Right forelimb (tissue), 1 donor: Measurements from ENCODE around the gene SKOR1.
A peak's percentile ranks its signal among the peaks of the same experiment; 100 is the strongest.

Experiments
- DNase-seq: peaks from one replicate; pipeline ENCODE4 v3.0.0-alpha.2; 2018

The SKOR1 gene

GRCh38 chr15:67833710-67834511 is 8.6 kb downstream of the SKOR1 start:
- peak; percentile 76 for DNase-seq

DNA sequence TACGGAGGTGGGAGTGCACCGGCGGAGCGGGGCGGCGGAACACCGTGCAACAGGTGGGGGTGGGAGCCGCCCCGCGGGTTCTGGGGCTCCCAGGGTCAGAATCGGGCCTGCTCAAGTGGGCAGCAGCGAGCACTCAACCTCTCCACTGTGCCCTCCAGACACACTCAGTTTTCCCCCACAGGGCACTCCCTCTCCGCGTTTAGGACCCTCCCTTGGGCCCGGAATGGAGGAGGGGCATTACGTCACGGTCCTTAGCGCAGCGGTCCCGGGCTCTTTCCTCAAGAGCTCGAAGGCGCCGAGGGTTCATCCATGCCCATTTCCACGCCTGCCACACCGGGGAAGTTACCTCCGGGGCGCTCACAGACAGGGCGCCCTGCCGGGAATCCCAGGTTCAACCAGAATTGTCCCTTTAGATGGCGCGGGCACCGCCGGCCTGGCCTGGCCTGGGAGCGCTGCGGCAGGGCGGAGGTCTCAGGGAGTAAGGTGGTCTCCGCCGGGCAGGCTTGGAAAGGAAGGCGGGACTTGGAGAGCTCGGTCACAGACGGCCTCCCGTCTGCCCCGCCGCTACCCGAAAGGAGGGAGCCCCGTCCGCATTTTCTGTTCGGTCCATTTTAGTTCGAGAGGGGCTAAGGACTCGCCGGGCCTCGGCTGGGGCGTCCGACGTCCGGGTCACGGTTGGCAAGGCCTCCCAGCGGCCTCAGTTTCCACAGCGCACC is 9.4 kb downstream of the SKOR1 start:
- DNase-seq, result peak; percentile 17

DNA sequence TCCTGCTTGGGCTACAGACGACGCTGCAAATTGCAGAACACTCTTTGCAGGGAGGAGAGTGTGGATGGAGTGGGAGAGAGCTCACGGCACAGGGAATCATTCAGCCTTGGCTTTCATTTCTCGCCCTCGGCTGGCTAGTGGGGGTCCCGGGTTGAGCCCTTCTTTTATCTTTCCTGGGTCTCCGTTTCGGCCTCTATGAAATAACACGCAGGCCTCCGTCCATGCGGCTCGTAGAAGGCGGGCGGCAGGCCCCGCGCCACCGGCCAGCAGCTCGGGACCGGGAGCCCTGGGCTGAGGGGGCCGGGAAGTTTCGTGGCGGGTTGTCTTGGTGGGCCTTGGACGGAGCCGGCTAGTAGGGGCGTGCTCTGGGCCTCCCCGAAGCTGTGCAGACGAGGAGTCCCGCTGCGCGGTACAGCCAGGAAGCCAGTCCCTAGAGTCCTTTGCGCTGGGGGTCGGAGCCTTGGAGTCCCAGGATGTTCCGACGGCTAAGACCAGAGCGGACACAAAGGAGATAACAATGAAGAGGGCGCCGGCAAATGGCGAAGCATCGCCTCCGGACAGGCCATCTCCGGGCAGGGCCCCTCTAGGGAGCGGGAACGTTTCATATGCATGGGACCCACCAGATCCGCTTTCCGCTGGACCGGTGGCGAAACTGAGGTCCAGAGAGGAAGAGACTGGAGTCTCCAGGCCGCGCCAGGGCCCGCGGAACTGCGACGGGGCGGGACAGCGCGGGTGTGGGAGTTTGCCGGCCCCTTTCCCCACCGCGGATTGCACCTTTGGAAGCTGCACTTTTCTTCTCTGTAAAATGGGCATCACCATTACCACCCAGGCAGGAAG is 10.2 kb downstream of the SKOR1 start:
- DNase-seq, result peak; percentile 55

DNA sequence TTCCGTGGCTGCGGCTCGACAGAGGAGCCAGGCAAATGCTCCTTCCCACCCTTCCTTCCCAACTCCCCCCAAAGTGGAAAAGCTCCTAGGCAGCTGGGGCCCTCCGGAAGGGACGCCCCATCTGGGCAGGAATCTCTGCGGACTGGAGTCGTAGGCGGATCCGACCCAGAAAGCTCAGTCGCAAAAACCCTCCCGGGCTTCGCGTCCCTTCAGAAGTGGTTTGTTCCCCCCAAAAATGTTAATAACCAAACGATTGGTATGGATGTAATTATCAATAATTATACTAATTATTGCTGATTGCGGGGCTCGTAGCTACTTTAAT is 10.8 kb downstream of the SKOR1 start:
- no peak for DNase-seq

DNA sequence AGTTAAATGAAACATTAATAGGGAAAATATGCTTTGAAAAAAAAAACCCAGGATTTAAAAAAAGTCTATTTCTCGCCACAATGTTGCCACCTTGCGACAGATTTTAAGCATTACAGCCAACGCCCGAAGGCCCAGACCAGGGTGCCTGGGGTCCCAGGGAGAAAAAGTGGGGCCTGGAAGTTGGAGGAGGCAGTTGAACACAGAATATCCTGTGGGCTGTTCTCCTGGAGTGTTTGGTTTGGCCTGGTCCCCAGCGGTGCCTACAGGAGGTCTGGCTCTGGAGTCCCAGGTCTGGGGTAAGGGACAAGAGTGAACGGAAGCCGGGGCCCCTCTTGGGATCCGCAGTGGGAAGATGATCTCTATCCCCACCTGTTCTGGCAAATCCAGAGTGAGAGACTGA is 11.2 kb downstream of the SKOR1 start:
- peak; percentile 75 for DNase-seq

- DNase-seq, result no peak
Measured at GRCh38 chr15:67836955-67837354, 11.6 kb downstream of the SKOR1 start.

GRCh38 chr15:67838789-67839332 is 13.6 kb downstream of the SKOR1 start:
- peak; percentile 58 for DNase-seq

- peak; percentile 62 for DNase-seq
Measured at GRCh38 chr15:67839499-67839928, 14.2 kb downstream of the SKOR1 start.

DNA sequence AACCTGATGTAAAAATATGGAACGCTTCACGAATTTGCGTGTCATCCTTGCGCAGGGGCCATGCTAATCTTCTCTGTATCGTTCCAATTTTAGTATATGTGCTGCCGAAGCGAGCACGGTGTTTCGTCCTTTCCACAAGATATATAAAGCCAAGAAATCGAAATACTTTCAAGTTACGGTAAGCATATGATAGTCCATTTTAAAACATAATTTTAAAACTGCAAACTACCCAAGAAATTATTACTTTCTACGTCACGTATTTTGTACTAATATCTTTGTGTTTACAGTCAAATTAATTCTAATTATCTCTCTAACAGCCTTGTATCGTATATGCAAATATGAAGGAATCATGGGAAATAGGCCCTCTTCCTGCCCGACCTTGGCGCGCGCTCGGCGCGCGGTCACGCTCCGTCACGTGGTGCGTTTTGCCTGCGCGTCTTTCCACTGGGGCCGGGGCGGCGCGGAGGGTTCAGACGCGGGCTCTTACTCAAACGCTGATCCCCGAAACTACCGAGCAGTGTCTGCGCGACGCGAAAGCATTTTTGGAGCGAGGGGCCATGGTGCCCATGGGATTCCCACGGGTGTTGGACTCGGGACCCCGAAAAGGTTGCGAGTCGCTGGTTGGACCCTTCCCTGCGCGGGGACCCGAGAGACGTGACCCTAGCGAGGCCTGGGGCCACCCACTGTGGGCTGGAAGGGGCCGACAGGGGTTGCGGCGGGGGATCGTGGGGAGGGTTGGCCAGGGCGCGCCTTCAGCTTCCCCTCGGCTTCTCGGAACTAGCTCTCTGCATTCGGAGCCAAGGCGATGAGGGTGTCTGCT is 14.8 kb downstream of the SKOR1 start, which contains the start of gene RNU6-1:
Gene RNU6-1, minus strand, starts transcription at position 117 of the 820 bp plus-strand sequence.
- peak; percentile 96 for DNase-seq

DNA sequence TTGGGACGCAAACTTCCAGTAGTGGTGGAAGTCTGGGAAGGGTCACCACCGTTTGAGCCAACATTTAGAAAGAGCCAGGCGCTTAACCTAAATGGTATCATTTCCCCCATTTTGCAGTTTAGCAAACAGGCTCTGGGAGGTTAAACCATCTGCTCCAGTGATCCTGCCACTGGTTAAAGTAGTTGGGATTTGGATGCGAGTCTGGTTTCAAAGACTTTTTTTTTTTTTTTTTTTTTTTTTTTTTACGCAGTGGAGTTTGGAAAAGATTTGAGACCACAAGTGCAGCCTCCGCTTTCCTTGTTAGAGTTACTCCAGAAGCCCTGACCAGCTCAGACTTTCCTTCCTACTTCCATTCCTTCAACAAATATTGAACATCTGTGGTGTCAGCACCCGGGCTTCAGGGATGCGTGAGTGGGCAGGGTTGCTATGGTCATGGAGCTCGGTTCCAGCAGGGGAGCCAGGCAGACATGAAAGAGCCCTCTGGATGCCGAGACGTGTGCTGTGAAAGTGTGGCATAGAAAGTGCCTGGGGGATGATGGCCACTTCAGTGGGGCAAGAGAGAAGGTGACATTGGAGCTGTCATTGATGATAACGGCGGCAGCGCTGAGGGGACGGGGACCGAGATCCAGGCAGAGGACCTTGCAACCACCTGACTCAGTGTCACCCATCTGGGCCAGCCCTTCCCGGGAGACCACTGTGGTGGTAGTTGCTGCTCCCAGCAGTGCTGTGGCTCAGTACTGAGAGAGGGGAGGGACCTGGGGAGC is 15.6 kb downstream of the SKOR1 start:
- peak; percentile 56 for DNase-seq

DNA sequence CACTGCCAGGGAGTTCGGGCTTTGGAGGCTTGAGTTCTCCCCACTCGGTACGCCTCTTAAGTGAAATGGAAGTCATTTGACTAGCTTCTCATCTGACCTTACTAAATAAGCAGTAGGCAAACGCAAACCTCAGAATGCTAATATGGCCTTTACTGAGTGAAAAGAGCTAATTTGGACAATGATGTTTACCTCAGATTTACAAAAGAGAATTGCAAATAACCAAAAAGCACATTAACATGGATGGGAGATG is 16.1 kb downstream of the SKOR1 start:
- no peak for DNase-seq

GRCh38 chr15:67843092-67843501 is 17.8 kb downstream of the SKOR1 start:
- DNase-seq, result no peak

- DNase-seq, result no peak
Measured at GRCh38 chr15:67843571-67844387, 18.5 kb downstream of the SKOR1 start.

GRCh38 chr15:67845974-67846373 is 20.7 kb downstream of the SKOR1 start:
- DNase-seq, result no peak

- DNase-seq, result no peak
Measured at GRCh38 chr15:67849538-67849937, 24.2 kb downstream of the SKOR1 start.

DNA sequence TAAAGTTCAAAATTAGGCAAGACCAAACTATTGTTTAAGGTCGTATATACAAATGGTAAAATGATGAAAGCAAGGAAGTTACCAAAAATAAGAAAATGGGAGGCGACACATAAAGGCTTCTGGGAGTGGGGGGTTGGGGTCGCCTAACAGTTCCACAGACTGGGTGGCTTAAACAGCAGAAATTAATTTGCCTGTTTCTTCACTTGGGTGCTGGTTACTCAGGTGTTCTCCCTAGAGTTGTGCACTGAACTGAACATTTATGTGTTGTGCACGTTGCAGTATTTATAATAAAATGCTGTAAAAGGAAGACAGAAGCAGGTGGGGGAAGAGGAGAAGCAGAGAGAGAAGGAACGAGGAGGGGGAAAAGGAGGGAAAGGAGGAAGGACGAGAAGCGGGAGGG is 25.0 kb downstream of the SKOR1 start:
- DNase-seq, result no peak

GRCh38 chr15:67850994-67851571 is 25.8 kb downstream of the SKOR1 start:
- DNase-seq, result no peak

DNA sequence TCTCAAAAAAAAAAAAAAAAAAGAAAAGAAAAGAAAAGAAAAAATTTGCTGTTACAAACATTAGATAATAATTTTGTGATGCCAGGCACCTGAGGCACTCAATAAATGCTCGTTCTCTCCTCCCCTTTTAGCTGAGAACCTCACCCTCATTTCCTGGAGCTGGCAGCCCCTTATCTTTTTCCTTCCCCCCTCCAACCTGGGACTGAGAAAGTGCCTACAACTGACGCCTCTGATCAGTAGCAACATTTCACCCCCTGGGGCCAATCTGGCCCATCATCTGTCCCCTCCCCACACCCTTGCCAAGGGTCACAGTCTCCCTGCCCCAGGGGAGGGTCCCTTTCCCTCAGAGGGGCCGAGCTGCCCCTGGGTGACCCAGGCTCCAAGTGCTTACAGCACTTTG is 27.1 kb downstream of the SKOR1 start:
- DNase-seq, result no peak

DNA sequence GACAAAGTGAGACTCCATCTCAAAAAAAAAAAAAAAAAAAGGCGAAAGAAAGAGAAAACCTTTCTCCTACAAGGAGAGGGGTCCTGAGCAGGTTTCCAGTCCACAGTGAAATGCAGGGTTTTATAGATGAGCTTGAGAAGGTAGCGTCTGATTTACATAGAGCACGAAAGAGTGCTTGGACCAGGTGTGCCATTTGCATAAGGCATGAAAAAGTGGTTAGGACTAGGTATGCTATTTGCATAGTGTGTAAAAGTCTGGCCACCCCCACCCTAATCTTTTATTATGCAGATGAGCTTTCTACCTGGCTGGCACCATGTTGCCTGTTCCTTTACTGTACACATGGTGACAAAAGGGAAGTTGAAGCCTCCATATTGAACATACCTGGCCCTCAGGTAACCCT is 28.1 kb downstream of the SKOR1 start:
- no peak for DNase-seq

DNA sequence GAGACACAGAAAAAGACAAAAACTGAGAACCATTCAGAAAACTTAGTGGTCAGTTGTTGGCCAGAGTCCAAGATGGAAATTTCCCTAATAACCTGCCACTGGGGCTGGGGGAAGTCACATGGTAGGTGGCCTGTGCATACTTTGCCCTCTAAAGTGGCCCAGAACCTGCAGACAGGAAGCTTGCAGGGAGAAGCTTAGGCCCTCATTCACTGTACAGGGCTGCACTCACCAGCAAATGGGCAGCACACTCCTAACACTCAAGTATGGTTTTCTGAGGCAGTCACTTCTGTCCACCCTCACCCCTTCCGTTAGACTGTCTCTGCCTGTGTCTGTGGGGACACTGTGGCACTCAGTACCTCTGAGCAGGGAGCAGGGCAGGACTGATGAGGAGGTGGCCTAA is 29.0 kb downstream of the SKOR1 start:
- no peak for DNase-seq
